Bronchial epithelial cell (primary cell): ENCODE results near the gene SMYD2. TPM values are rescaled to one million over a fixed set of nuclear protein-coding genes. Genes with fewer than 3 reads are reported as not detected.

Source experiments
- DNase-seq: peaks from one replicate; pipeline ENCODE4 v3.0.0-alpha.2; 2010; ENCODE audit warnings: low read depth
- FAIRE-seq: peaks from 2 replicates; lab custom pipeline; 2011; peaks lifted over from hg19 to GRCh38; lab: Jason Lieb, UNC
- H3K27me3 ChIP-seq: 2 replicates; pipeline ENCODE4 v1.5.1; 2011; ENCODE audit warnings: low read length; ENCODE audit not compliant: control insufficient read depth, insufficient read depth
- H3K36me3 ChIP-seq: 2 replicates; pipeline ENCODE4 v1.5.1; 2011; ENCODE audit warnings: low read length; ENCODE audit not compliant: control insufficient read depth, insufficient read depth
- H3K4me3 ChIP-seq: 2 replicates; pipeline ENCODE4 v1.5.1; 2011; ENCODE audit warnings: mild to moderate bottlenecking, low read depth, low read length, control low read depth
- CTCF ChIP-seq: IDR thresholded peaks from 2 replicates; pipeline ENCODE4 v1.5.1; 2011; ENCODE audit warnings: mild to moderate bottlenecking, moderate library complexity, low read length, control low read depth, inconsistent platforms; ENCODE audit not compliant: insufficient read depth, severe bottlenecking
- total RNA-seq: library from RNA; depleted of rRNA; stranded (reverse); fragments of >200 nt; gene quantifications from 2 replicates; pipeline ENCODE4 v1.2.1, GENCODE V29; 2014

Gene SMYD2
- total RNA-seq, 1 donor from 2014 or later = 58.4 TPM

- Histone ChIP-seq H3K27me3 (no peaks in the 10 kb centered on the region), H3K36me3 (no peaks in the 10 kb centered on the region), H3K4me3 (no peak overlapping the region)
- DNase-seq = no peak
- FAIRE-seq = no peak
- TF ChIP-seq CTCF = no peak
These were observed 20.6 kb downstream of the SMYD2 start for GRCh38 chr1:214301526-214301925.

GRCh38 chr1:214303141-214303930 lies 22.4 kb downstream of the SMYD2 start:
- Histone ChIP-seq H3K27me3 (no peaks in the 10 kb centered on the region), H3K4me3 (no peak overlapping the region), H3K36me3 (no peaks in the 10 kb centered on the region)
- TF ChIP-seq CTCF = no peak
- FAIRE-seq (no peak), DNase-seq (no peak)

GRCh38 chr1:214305164-214305751 lies 24.3 kb downstream of the SMYD2 start:
- Histone ChIP-seq H3K36me3 (no peaks in the 10 kb centered on the region), H3K4me3 (no peak overlapping the region), H3K27me3 (no peaks in the 10 kb centered on the region)
- no peak for TF ChIP-seq CTCF
- FAIRE-seq = no peak
- DNase-seq = no peak

- no peaks in the 10 kb centered on the region for H3K27me3 ChIP-seq
- FAIRE-seq = no peak
- no peak for TF ChIP-seq CTCF
- DNase-seq = no peak
- H3K36me3 ChIP-seq = peaks cover under 1% of the 10 kb centered on the region
- no peak overlapping the region for H3K4me3 ChIP-seq
These were observed 25.3 kb downstream of the SMYD2 start for GRCh38 chr1:214306269-214306668.

- H3K36me3 ChIP-seq = peaks cover 3% of the 10 kb centered on the region
- no peak for FAIRE-seq
- no peaks in the 10 kb centered on the region for H3K27me3 ChIP-seq
- no peak for DNase-seq
- no peak for TF ChIP-seq CTCF
- no peak overlapping the region for H3K4me3 ChIP-seq
These were observed 29.1 kb downstream of the SMYD2 start for GRCh38 chr1:214310010-214310409.
